Measurements from ENCODE around the gene TCAP.

Gene TCAP, protein sequence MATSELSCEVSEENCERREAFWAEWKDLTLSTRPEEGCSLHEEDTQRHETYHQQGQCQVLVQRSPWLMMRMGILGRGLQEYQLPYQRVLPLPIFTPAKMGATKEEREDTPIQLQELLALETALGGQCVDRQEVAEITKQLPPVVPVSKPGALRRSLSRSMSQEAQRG

DNA sequence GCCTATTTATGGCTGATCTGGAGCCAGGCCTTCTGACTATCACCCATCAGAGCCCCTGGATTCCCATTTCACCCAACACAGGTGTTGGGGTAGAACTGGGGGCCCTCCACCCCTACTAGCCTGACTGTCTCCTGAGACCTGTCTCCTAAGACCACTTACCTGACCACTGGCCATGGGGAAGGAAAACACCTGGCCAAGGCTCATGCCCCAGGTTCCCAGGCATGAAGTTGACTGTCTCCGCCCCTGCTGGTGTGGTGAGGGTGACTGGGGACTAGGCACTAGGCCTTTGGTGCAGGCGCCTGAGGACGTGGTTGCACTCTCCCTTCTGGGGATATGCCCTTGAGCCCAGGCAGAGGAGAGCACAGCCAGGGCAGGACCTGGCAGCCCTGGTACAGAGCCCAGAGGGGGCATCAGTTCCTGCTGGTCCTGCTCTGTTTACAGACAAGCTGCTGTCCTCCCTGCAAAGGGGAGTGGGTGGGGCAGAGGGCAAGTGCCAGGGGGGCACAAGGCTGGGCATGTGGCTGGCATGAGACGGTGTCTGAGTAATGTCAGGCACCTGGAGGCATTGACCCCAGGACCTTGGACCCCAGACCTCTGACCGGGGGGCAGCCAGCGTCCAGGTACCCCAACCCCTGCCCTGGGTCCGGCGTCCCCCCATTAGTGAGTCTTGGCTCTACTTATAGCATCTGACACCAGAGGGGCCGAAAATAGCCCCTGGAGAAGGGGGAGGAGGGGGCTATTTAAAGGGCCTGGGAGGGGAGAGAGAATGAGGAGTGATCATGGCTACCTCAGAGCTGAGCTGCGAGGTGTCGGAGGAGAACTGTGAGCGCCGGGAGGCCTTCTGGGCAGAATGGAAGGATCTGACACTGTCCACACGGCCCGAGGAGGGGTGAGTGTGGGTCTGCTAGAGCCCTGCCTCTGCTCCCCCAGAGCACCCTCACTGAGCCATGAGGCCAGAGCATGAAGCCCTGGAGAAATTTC lies at the start of gene TCAP:
TCAP (plus strand) TSS at position 769 of the 981 bp plus-strand sequence; CDS start at position 780, 11 bp downstream.
- DNase-seq: no peak

GRCh38 chr17:39615434-39615833 lies 49.7 kb upstream of the TCAP start:
- DNase-seq: no peak

- DNase-seq: no peak
These were observed 48.1 kb upstream of the TCAP start for GRCh38 chr17:39617100-39617445.

DNA sequence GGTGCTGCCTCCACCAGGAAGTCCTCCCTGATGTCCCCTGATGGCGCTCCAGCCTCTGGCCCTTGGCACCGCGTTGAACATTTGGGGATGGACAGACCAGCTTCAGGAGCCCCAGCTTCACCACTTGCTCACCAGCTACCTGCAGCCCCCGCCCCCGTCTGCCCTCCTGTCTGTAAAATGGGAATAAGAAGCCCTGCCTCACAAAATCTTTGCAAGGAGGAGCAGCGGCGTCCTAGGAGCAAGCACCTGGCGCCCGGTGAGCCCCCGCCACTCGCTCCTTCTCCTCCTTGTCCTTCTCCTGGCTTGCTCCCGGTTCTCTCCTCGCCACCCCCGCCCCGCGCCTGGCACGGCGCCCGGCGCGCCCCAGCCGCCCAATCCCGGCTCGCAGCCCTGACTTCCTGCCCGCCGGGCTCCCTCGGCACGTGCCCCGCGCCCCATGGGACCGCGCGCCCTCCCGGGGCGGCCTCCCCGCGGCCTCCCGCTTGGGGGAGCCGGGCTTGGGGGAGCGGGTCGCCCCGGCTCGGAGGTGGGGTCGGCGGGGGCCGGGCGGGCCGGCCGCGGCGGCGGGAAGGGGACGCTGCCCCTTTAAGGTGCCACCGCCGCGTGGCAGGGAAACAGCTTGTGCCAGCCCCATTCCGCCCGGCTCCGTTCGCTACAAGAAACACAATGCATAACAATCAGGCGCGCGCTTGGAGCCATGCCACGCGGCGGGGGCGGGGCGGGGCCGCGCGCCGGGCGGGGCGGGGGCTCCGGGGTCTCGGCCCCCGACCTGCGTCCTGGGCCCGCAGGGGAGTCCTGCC lies 47.5 kb upstream of the TCAP start:
- DNase-seq: peak; percentile 70 to 71

DNA sequence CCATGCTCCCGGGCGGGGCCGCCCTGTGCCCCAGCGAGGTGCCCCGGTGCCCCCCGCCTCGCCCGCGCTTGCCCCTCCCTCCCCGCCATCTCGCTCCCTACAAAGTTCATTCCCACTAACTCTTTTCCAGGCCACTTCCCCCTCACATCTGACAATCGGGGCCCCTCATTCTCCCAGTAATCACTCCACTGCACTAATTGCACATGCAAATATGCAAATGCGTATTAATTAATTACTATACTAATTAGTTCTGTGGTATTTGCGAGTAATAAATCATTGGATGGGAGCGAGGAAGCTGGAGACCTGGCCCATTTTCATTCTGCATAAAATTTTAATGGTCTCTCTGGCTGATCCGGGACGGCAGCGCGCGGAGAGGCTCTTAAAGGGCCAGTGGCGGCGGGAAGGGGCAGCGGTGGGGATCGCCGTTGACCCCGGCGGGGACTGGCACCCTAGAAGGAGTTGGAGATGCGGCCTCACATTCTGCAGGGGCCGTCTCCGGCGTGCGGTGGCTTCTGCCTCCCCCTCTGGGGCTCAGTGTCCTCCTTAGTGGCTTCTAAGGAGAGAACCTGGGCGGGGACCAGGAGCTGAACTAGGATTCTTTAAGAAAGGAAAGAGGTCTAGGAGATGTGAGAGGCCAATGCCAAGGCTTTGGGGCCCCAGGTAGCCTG lies 46.8 kb upstream of the TCAP start:
- DNase-seq: no peak

GRCh38 chr17:39618956-39619785 lies 46.0 kb upstream of the TCAP start:
- no peak for DNase-seq

DNA sequence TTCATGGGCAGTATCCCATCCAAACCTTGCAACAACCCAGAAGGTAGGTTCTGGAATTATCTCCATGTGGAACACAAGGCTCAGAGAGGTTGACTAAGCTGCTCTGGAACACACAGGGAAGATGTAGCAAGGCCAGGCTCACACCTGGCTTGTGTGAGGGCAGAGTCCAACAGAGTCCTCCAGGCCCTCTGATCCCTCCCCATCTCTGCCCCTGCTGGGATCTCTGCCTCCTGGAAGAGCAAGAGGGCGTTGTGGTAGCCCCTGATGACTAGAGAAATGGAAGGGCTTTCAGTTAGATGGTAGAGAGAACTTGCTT lies 45.4 kb upstream of the TCAP start:
- DNase-seq: no peak

DNA sequence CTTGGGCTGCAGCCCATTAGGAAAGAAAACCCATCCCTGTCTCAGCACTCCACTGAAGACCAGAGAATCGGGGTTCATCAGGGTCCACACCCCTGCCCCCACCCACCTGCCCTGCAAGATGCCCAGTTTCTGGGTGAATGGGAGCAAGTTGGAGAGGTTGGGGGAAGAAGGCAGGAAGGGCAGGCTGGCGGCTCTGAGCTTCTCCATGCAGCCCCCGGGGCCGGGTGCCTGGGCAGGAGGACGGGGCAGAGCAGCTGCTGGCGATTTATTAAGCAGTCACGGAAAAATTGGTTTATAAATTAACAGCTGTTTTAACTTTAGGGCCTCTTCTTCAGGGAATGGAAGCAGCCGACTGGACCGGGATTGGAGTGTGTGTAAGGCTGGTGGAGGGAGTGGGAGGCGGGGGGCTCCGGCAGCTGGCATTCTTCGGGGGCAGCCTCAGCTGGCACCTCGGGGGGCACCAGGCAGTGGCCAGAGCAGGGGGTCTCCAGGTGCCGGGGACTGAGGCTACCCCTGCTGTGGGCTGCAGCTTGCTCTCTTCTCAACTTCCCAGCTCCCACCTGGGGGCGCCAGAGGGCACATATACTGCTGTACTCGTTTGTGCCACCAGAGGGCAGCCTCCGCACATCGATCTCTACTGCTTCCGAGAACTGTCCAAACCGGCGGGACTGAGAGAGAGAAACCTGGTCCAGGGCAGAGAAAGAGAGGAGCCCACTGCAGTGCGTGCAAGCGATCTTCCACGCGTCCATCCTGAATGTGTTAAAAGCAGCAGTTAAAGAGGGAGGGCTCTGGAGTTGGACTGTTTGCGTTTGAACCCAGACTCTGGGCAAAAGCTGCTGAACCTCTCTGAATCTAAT lies 43.4 kb upstream of the TCAP start:
- DNase-seq: peak; percentile 97 to 99

- peak; percentile 69 to 70 for DNase-seq
These were observed 42.7 kb upstream of the TCAP start for GRCh38 chr17:39622380-39623006.

GRCh38 chr17:39623356-39623950 lies 41.7 kb upstream of the TCAP start:
- DNase-seq: peak; percentile 95 to 96

- DNase-seq: no peak
These were observed 40.8 kb upstream of the TCAP start for GRCh38 chr17:39624313-39624712.

DNA sequence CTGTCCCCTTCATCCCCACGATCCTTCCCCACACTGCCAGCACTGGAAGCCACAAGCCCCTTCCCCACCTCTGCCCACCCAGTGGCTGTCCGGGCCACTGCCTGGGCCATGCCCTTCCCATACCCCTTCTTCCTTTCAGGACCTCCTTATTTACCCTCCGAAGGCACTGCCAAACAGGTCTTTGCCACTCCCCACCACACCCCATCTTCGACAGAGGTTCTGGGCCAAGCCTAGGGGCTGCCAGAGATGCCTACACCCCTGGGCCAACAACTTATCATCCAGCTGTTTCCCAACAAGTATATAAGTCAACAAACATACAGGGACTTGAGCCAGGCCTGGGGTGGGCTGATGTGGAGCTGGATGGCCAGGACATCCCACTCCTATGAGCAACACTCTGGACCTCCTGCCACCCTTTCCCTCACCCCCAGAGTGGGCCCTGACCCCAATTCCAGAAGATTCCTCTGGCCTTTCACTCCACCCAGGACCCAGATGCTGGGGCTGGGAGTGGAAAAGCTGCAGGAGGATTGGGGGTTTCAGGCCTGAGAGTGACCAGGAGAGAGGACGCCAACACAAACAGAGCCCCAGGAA lies 39.9 kb upstream of the TCAP start:
- no peak for DNase-seq

DNA sequence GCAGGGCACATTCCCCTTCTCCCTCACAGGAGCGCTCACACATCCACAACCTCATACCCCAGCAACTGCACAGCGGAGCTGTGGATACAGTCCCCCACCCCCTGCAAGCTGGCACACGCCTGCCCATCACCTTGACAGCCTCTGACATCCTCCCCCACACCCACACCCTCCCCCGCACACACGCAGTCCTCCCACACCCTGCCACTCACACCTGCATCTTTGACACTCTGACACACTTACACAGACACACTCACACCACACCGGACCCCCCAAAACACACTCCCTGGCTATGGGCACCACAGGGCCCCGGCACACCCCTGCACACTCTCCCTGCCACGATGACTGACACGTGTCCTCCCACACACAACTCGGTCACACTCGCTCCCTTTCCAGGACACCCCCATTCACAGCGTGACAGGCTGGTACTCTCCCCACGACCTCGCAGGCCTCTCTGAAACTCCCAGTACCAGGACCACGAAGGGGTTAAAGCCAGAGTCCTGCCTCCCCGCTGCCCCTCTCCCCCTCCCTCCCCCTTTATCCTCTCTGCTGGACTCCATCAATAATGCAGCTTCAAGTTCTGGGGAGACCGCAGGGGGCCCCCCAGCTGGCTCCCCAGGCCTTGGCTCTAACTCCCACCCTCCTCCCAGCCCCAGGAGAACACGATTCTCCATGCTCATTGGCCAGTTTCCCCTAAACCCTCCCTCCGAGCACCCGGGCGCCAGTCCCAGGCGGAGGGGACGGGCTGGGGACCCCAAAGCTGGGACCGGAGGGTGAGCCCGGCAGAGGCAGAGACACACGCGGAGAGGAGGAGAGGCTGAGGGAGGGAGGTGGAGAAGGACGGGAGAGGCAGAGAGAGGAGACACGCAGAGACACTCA lies 38.7 kb upstream of the TCAP start, which contains the start of gene PPP1R1B:
PPP1R1B (plus strand) TSS at position 782 of the 876 bp plus-strand sequence. CDS start 441 bp downstream, outside the sequence.
- DNase-seq: peak; percentile 43 to 44

GRCh38 chr17:39627047-39627711 lies 38.0 kb upstream of the TCAP start:
- DNase-seq: no peak

DNA sequence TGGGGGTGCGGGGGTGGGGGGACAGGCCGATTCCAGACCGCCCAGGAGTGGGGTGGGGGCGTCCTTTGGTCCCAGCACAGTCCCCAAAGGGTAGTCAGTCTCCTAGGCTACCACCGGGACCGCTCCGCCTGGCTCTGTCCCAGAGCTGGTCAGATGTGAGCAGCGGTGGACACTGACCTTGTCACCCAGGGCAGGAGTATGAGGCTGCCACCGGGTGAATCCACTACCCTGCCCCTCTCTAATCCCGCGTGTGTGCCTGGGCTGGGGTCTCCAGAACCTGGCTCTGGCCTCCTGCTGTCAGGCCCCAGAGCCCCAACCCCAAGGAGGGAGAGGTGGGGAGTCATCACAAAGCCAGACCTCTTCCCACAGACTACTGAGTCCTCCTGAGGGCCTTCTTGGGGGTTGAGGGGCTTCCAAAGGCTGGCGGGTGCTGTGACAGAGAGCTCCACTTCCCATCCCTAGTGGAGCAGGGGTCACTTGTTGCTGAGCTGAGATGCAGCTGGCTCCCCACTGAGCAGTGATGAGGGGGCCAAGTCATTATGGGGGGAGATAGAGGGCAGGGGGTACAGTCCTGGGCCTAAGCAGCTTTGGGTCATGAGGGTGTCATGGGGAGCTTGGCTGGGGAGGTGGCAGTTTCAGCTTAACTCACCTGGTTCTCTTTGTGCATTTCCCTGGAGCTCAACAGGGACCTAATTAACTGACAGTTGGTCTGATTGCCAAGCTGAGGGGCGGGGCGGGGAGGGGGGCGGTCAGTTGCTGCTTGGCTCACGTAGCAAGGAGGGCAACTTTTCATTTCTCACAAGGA lies 37.2 kb upstream of the TCAP start:
- no peak for DNase-seq

DNA sequence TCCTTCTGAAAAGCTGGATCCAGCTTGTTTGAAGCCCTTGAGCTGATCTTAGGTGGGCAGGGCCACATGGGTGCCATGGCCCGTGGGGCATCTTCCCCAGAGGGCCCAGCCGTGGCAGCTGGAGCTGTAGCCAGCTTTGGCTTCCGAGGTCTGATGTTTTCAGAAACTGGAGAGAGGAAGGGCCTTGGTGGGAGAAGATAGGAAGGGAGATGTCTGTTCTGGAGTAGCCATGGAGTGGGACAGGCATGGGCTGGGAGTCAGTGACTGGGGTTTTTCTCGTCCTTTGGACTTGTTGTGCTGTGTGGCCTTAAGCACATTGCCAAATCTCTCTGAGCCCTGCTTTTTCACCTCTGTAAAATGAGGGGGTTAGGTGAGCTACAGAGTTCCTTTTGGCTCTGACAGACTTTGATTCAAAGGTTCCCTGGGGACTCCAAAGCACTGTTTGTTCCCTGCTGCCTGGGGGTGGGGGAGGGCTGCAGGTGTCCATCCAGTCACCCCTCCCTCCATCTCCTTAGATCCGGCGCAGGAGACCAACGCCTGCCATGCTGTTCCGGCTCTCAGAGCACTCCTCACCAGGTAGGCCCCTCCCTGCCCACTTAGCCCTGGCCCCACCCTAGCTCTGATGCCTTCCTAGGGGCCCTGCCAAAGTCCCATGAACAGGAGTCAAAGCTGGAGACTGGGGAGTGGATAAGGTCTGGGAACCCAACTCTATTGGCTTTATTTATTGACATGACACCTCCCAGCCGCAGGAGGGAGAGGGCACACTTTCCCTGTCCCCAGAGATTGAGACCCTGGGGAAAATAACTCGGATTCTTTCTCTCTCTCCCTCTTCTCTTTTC lies 36.3 kb upstream of the TCAP start:
- DNase-seq: no peak
